IPS-18c (cell line): Measurements from ENCODE around the gene PTPN23.
"Not testable (repeated sequence)": the region's sequence is repeated elsewhere in the genome, so short reads cannot be mapped to it uniquely, and the experiment has no call there.

Experiments
- H3K4me3 ChIP-seq: 2 replicates; pipeline ENCODE4 v1.7.0; 2013; ENCODE audit warnings: low read depth, mild to moderate bottlenecking, low read length, moderate library complexity; ENCODE audit not compliant: insufficient read depth
- H3K9me3 ChIP-seq: one replicate; pipeline ENCODE4 v1.6.1; 2013; ENCODE audit warnings: mild to moderate bottlenecking, low read length, moderate library complexity; ENCODE audit not compliant: control insufficient read depth, insufficient read depth

PTPN23 gene

GRCh38 chr3:47380601-47381316 lies at the start of gene PTPN23:
TSS of gene PTPN23 (plus strand) at chr3:47381021. CDS start at chr3:47381097, 76 bp downstream.
- no peaks in the 10 kb centered on the region for H3K9me3 ChIP-seq
- peak within 1 kb of the TSS; percentile 100 for H3K4me3 ChIP-seq

GRCh38 chr3:47333907-47334306 lies 46.9 kb upstream of the PTPN23 start:
- Histone ChIP-seq H3K9me3 (no peaks in the 10 kb centered on the region), H3K4me3 (no peak overlapping the region)

GRCh38 chr3:47337656-47338055 lies 43.2 kb upstream of the PTPN23 start:
- Histone ChIP-seq H3K4me3 (no peak overlapping the region), H3K9me3 (no peaks in the 10 kb centered on the region)

- Histone ChIP-seq H3K4me3 (no peak overlapping the region), H3K9me3 (no peaks in the 10 kb centered on the region)
These were observed 40.9 kb upstream of the PTPN23 start for GRCh38 chr3:47339951-47340350.

- H3K4me3 ChIP-seq, result no peak overlapping the region
These were observed 40.0 kb upstream of the PTPN23 start for GRCh38 chr3:47340866-47341265.

GRCh38 chr3:47342151-47342550 lies 38.7 kb upstream of the PTPN23 start:
- no peaks in the 10 kb centered on the region for H3K9me3 ChIP-seq
- no peak overlapping the region for H3K4me3 ChIP-seq

More at GRCh38 chr3:47340866-47341265, 40.0 kb upstream of the PTPN23 start:
- H3K9me3 ChIP-seq, result no peaks in the 10 kb centered on the region

GRCh38 chr3:47342812-47343211 lies 38.0 kb upstream of the PTPN23 start:
- Histone ChIP-seq H3K9me3 (no peaks in the 10 kb centered on the region), H3K4me3 (no peak overlapping the region)

- Histone ChIP-seq H3K9me3 (no peaks in the 10 kb centered on the region), H3K4me3 (no peak overlapping the region)
These were observed 37.3 kb upstream of the PTPN23 start for GRCh38 chr3:47343471-47343971.

GRCh38 chr3:47344971-47345370 lies 35.9 kb upstream of the PTPN23 start:
- Histone ChIP-seq H3K4me3 (no peak overlapping the region), H3K9me3 (no peaks in the 10 kb centered on the region)

GRCh38 chr3:47347217-47347801 lies 33.5 kb upstream of the PTPN23 start:
- Histone ChIP-seq H3K9me3 (no peaks in the 10 kb centered on the region), H3K4me3 (no peak overlapping the region)

GRCh38 chr3:47348411-47349154 lies 32.2 kb upstream of the PTPN23 start:
- Histone ChIP-seq H3K9me3 (no peaks in the 10 kb centered on the region), H3K4me3 (no peak overlapping the region)

GRCh38 chr3:47355010-47355409 lies 25.8 kb upstream of the PTPN23 start:
- no peak overlapping the region for H3K4me3 ChIP-seq

GRCh38 chr3:47356201-47356600 lies 24.6 kb upstream of the PTPN23 start:
- no peak overlapping the region for H3K4me3 ChIP-seq
- peaks cover 6% of the 10 kb centered on the region for H3K9me3 ChIP-seq

More at GRCh38 chr3:47355010-47355409, 25.8 kb upstream of the PTPN23 start:
- H3K9me3 ChIP-seq, result peaks cover 6% of the 10 kb centered on the region

GRCh38 chr3:47359323-47359722 lies 21.5 kb upstream of the PTPN23 start:
- H3K4me3 ChIP-seq, result no peak overlapping the region
- peaks cover 6% of the 10 kb centered on the region for H3K9me3 ChIP-seq

- H3K9me3 ChIP-seq, H3K4me3 ChIP-seq: not testable (repeated sequence)
These were observed 20.7 kb upstream of the PTPN23 start for GRCh38 chr3:47360110-47360517.

GRCh38 chr3:47362701-47363100 lies 18.1 kb upstream of the PTPN23 start:
- H3K9me3 ChIP-seq, result peaks cover 3% of the 10 kb centered on the region
- no peak overlapping the region for H3K4me3 ChIP-seq

GRCh38 chr3:47365213-47366153 lies 15.3 kb upstream of the PTPN23 start:
- Histone ChIP-seq H3K4me3 (no peak overlapping the region), H3K9me3 (no peaks in the 10 kb centered on the region)
